DND-41 (cell line): ENCODE data around the gene PLEKHO1.

Experiments used
- ATAC-seq: fragments of 200-7000 bp; cut with Tn5 transposase; 3 replicates; pipeline ENCODE4 v1.9.1; 2021; ENCODE audit warnings: low read depth; ENCODE audit not compliant: insufficient read depth
- DNase-seq: peaks from one replicate; pipeline ENCODE4 v3.0.0-alpha.2; 2020
- H2AFZ ChIP-seq: 2 replicates; pipeline ENCODE4 v1.6.0; 2012; ENCODE audit warnings: low read depth, low read length
- H3K27ac ChIP-seq: 2 replicates; pipeline ENCODE4 v1.5.1; 2012; ENCODE audit warnings: low read length, inconsistent platforms
- H3K27me3 ChIP-seq: fragments of 200-600 bp; sonication (generic); 2 replicates; pipeline ENCODE4 v1.6.0; 2012; ENCODE audit warnings: low read length, mild to moderate bottlenecking, inconsistent platforms; ENCODE audit not compliant: insufficient read depth, poor library complexity
- H3K36me3 ChIP-seq: 2 replicates; pipeline ENCODE4 v1.5.1; 2012; ENCODE audit warnings: low read length, inconsistent platforms; ENCODE audit not compliant: insufficient read depth
- H3K4me1 ChIP-seq: 2 replicates; pipeline ENCODE4 v1.5.1; 2012; ENCODE audit warnings: mild to moderate bottlenecking, low read length; ENCODE audit not compliant: insufficient read depth
- H3K4me2 ChIP-seq: 2 replicates; pipeline ENCODE4 v1.6.0; 2012; ENCODE audit warnings: mild to moderate bottlenecking, moderate library complexity, low read length, inconsistent platforms; ENCODE audit not compliant: insufficient read depth
- H3K4me3 ChIP-seq, 2 experiments: fragments of 200-600 bp in 1 of 2; shearing (Covaris generic) in 1 of 2; 2 replicates each; pipeline ENCODE4 v1.5.1; 2012 to 2016; ENCODE audit warnings: inconsistent platforms in 2 of 2, low read length in 2 of 2, mild to moderate bottlenecking in 2 of 2, low read depth in 1 of 2, moderate library complexity in 1 of 2
- H3K79me2 ChIP-seq: 2 replicates; pipeline ENCODE4 v1.6.0; 2012; ENCODE audit warnings: low read length, inconsistent platforms; ENCODE audit not compliant: insufficient read depth
- H3K9ac ChIP-seq: 2 replicates; pipeline ENCODE4 v1.6.0; 2012; ENCODE audit warnings: low read depth, mild to moderate bottlenecking, inconsistent platforms, low read length, moderate library complexity
- H3K9me3 ChIP-seq: 2 replicates; pipeline ENCODE4 v1.5.1; 2012; ENCODE audit warnings: low read length, moderate library complexity, mild to moderate bottlenecking, inconsistent platforms; ENCODE audit not compliant: insufficient read depth, severe bottlenecking
- H4K20me1 ChIP-seq: 2 replicates; pipeline ENCODE4 v1.6.0; 2012; ENCODE audit warnings: low read length; ENCODE audit not compliant: insufficient read depth
- CTCF ChIP-seq: IDR thresholded peaks from 2 replicates; pipeline ENCODE4 v1.5.1; 2012; ENCODE audit warnings: borderline replicate concordance, low read length, moderate library complexity, mild to moderate bottlenecking; ENCODE audit not compliant: poor library complexity, severe bottlenecking; ENCODE audit errors: extremely low read depth
- EZH2 ChIP-seq: IDR thresholded peaks from 3 replicates; pipeline ENCODE4 v1.6.1; 2012; ENCODE audit warnings: borderline replicate concordance, low read depth, mild to moderate bottlenecking, moderate library complexity, low read length, inconsistent platforms; ENCODE audit not compliant: severe bottlenecking

The PLEKHO1 gene

DNA sequence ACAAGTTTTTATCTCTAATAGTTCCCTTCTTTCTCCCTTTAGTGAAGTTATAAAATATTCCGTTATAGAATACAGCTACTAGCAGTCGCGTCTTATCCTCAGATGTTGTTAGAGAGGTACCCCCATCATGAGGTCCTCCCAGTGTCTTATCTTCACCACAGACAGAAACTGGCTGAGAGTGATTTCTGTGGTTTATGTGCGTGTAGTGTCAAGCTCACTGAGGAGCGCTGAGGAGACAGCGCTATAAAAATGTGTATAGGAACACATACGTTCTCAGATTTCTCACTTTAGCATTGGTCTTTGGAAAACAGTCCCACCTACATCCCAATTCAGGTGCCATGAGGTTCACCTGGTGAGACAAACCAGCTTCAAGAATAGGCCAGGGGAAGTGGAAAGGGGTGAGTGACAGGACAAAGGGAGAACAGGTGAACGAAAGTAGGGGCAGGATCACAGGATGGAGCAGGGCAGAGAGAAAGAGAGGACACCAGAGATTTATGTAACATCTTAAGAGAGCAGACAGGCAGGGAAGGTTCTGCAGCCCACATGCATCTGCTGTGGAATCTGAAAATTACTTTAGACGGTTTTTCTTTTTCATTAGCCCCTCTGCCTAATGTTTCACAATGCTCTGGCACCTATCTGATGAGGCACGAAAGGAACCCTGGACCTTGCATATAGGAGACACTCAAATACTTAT, 2.7 kb upstream of the PLEKHO1 start:
- H3K4me3 ChIP-seq: no peak overlapping the region
- H3K27ac ChIP-seq: no peak overlapping the region
- no peaks in the 10 kb centered on the region for H3K27me3 ChIP-seq
- H3K9ac ChIP-seq: no peak overlapping the region
- DNase-seq: no peak
- H2AFZ ChIP-seq: no peak overlapping the region
- no peaks in the 10 kb centered on the region for H3K9me3 ChIP-seq
- H3K79me2 ChIP-seq: peaks cover 37% of the 10 kb centered on the region
- no peaks in the 10 kb centered on the region; the same call in 1 of the 2 replicates for H4K20me1 ChIP-seq
- H3K4me2 ChIP-seq: no peak overlapping the region
- peaks cover 22% of the 10 kb centered on the region for H3K36me3 ChIP-seq
- TF ChIP-seq EZH2: no peak
- no peak for TF ChIP-seq CTCF
- ATAC-seq: no peak
- peaks cover 35% of the 10 kb centered on the region for H3K4me1 ChIP-seq

DNA sequence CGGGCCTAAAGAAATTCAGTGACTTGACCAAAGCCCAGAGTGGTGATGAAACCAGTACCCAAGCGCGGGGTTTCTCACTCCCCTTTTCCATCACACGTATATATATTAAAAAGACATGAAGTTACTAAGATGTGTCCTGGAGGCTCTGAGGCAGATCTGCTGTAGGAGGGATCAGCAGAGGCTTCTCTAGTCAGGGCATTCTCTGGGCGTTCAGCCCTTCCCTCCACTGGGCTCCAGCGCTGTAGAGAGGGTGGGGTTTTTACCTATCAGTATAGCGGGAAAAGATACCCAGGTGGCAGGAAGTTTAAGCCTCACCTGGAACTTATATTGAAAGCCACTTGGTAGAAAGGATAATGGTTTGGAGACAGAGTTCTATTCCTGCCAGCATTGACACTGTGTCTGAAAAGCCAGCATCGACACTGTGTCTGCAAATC, 862 bp upstream of the PLEKHO1 start:
- peak overlapping the region; percentile 97 for H3K27ac ChIP-seq
- TF ChIP-seq EZH2 (no peak), CTCF (no peak)
- H2AFZ ChIP-seq: peak overlapping the region; percentile 57
- H3K36me3 ChIP-seq: peaks cover 41% of the 10 kb centered on the region
- H3K9ac ChIP-seq: peak overlapping the region; percentile 88
- H3K4me3 ChIP-seq: peak overlapping the region; percentile 62 to 75; a peak in 3 of 4 replicates
- peak overlapping the region; percentile 64 for H3K4me2 ChIP-seq
- DNase-seq (no peak), ATAC-seq (no peak)
- H3K79me2 ChIP-seq: peaks cover 56% of the 10 kb centered on the region
- H4K20me1 ChIP-seq: peaks cover 11% of the 10 kb centered on the region
- H3K27me3 ChIP-seq: no peaks in the 10 kb centered on the region
- H3K4me1 ChIP-seq: peaks cover 53% of the 10 kb centered on the region
- no peaks in the 10 kb centered on the region for H3K9me3 ChIP-seq

GRCh38 chr1:150150133-150151021, 661 bp downstream of the PLEKHO1 start:
- H3K4me2 ChIP-seq: peak overlapping the region; percentile 64
- H3K79me2 ChIP-seq: peaks cover 71% of the 10 kb centered on the region
- DNase-seq: peak; percentile 54
- ATAC-seq: no peak
- H4K20me1 ChIP-seq: peaks cover 26% of the 10 kb centered on the region
- H3K4me1 ChIP-seq: peaks cover 65% of the 10 kb centered on the region
- peaks cover 49% of the 10 kb centered on the region for H3K36me3 ChIP-seq
- H3K9me3 ChIP-seq: no peaks in the 10 kb centered on the region
- H3K27ac ChIP-seq: peak overlapping the region; percentile 97
- peak overlapping the region; percentile 36; the same call in 1 of the 2 replicates for H2AFZ ChIP-seq
- H3K4me3 ChIP-seq: peak overlapping the region; percentile 62 to 69
- no peaks in the 10 kb centered on the region for H3K27me3 ChIP-seq
- peak overlapping the region; percentile 88 for H3K9ac ChIP-seq
- TF ChIP-seq CTCF (no peak), EZH2 (no peak)
